Left ventricle myocardium inferior (tissue), 1 donor: Measurements from ENCODE around the gene KCNE5. TPM values are rescaled to one million over a fixed set of nuclear protein-coding genes. Genes with fewer than 3 reads are reported as not detected.
"Not testable (repeated sequence)": the region's sequence is repeated elsewhere in the genome, so short reads cannot be mapped to it uniquely, and the experiment has no call there.

ENCODE experiments used
- DNase-seq: peaks from one replicate; pipeline ENCODE4 v3.0.0-alpha.2; 2020
- H3K27ac ChIP-seq: fragments of 200-600 bp; replicated peaks from 2 replicates; pipeline ENCODE4 v1.8.0; 2021
- H3K27me3 ChIP-seq: fragments of 200-600 bp; 2 replicates; pipeline ENCODE4 v1.8.0; 2021; ENCODE audit warnings: low read depth
- H3K36me3 ChIP-seq: fragments of 200-600 bp; 2 replicates; pipeline ENCODE4 v1.8.0; 2021
- H3K4me1 ChIP-seq: fragments of 200-600 bp; 2 replicates; pipeline ENCODE4 v1.8.0; 2021
- H3K4me3 ChIP-seq: fragments of 200-600 bp; 2 replicates; pipeline ENCODE4 v1.8.0; 2021; ENCODE audit warnings: mild to moderate bottlenecking, moderate library complexity
- H3K9me3 ChIP-seq: fragments of 200-600 bp; replicated peaks from 2 replicates; pipeline ENCODE4 v1.8.0; 2021
- CTCF ChIP-seq: fragments of 200-600 bp; IDR thresholded peaks from 2 replicates; pipeline ENCODE4 v1.8.0; 2021; ENCODE audit warnings: antibody characterized with exemption, mild to moderate bottlenecking, borderline replicate concordance
- intact Hi-C: fragments of 100-400 bp; cut with micrococcal nuclease; formaldehyde crosslinking; loops from one replicate; pipeline ENCODE4 v1.11.0; 2022
- long read RNA-seq: library from polyadenylated mRNA; unstranded; transcript quantifications from one replicate; pipeline ENCODE4 v2.0.0, GENCODE V29; 2021
- total RNA-seq: library from RNA; stranded (reverse); fragmentation: NEBNext Ultra II Directional; extraction: Animal tissue kit (Norgen Biotek cat#: 25700); gene quantifications from one replicate; pipeline ENCODE4 v1.2.1, GENCODE V29; 2021
- donor health status: DM: no; HTN: yes; CAD: no; lungs with severe emphysema.

KCNE5 gene
- total RNA-seq, result not detected
- long read RNA-seq, partial matches to known transcripts, result 0 of 2 reads
- long read RNA-seq, other reads (novel, unspliced or antisense), result 0 of 2 reads

- Histone ChIP-seq H3K36me3 (no peaks in the 10 kb centered on the region), H3K27ac (no peak within 1 kb of the TSS), H3K4me3 (peak within 1 kb of the TSS; percentile 47), H3K4me1 (no peaks in the 10 kb centered on the region), H3K9me3 (no peaks in the 10 kb centered on the region), H3K27me3 (no peaks in the 10 kb centered on the region)
- no peak for DNase-seq
- TF ChIP-seq CTCF, result no peak
- intact Hi-C loops, result no loop called here
Observed at GRCh38 chrX:109624641-109625616, at the start of gene KCNE5. KCNE5 (minus strand) TSS chrX:109625172; CDS start chrX:109625020, 152 bp downstream.

GRCh38 chrX:109672239-109672638 is 47.3 kb upstream of the KCNE5 start:
- no peak for TF ChIP-seq CTCF
- Histone ChIP-seq H3K4me3 (no peak overlapping the region), H3K4me1 (no peaks in the 10 kb centered on the region), H3K9me3 (no peaks in the 10 kb centered on the region), H3K27me3 (no peaks in the 10 kb centered on the region), H3K27ac (peak overlapping the region; percentile 38), H3K36me3 (peaks cover 5% of the 10 kb centered on the region)
- intact Hi-C loops, result no loop called here
- no peak for DNase-seq

GRCh38 chrX:109671170-109671569 is 46.2 kb upstream of the KCNE5 start:
- DNase-seq, H3K9me3 ChIP-seq, H3K27ac ChIP-seq, H3K4me1 ChIP-seq, H3K27me3 ChIP-seq, H3K36me3 ChIP-seq, intact Hi-C loops, H3K4me3 ChIP-seq: not testable (repeated sequence)

- Histone ChIP-seq H3K36me3 (peaks cover 28% of the 10 kb centered on the region), H3K27ac (no peak overlapping the region), H3K27me3 (no peaks in the 10 kb centered on the region), H3K4me1 (no peaks in the 10 kb centered on the region), H3K9me3 (no peaks in the 10 kb centered on the region), H3K4me3 (no peak overlapping the region)
- intact Hi-C loops, result no loop called here
- no peak for TF ChIP-seq CTCF
- DNase-seq, result no peak
Observed at GRCh38 chrX:109667986-109668385, 43.0 kb upstream of the KCNE5 start.

GRCh38 chrX:109660435-109661143 is 35.6 kb upstream of the KCNE5 start:
- no peaks in the 10 kb centered on the region for H3K27me3 ChIP-seq
- TF ChIP-seq CTCF, result no peak
- no peak overlapping the region for H3K4me3 ChIP-seq
- H3K27ac ChIP-seq, result no peak overlapping the region
- no peaks in the 10 kb centered on the region for H3K4me1 ChIP-seq
- intact Hi-C loops, result no loop called here
- no peak for DNase-seq
- no peaks in the 10 kb centered on the region for H3K9me3 ChIP-seq
- peaks cover 43% of the 10 kb centered on the region for H3K36me3 ChIP-seq
